Activated CD4-positive, alpha-beta T cell treated with anti-CD3 and anti-CD28 coated beads for 1 hour (primary cell): ENCODE measurements around the gene MRPL36.
A peak's percentile ranks its signal among the peaks of the same experiment; 100 is the strongest.
"Not testable (repeated sequence)": the region's sequence is repeated elsewhere in the genome, so short reads cannot be mapped to it uniquely, and the experiment has no call there.

Experiments used
- DNase-seq: peaks from one replicate; pipeline ENCODE4 v3.0.0-alpha.2; 2020

MRPL36 gene

DNA sequence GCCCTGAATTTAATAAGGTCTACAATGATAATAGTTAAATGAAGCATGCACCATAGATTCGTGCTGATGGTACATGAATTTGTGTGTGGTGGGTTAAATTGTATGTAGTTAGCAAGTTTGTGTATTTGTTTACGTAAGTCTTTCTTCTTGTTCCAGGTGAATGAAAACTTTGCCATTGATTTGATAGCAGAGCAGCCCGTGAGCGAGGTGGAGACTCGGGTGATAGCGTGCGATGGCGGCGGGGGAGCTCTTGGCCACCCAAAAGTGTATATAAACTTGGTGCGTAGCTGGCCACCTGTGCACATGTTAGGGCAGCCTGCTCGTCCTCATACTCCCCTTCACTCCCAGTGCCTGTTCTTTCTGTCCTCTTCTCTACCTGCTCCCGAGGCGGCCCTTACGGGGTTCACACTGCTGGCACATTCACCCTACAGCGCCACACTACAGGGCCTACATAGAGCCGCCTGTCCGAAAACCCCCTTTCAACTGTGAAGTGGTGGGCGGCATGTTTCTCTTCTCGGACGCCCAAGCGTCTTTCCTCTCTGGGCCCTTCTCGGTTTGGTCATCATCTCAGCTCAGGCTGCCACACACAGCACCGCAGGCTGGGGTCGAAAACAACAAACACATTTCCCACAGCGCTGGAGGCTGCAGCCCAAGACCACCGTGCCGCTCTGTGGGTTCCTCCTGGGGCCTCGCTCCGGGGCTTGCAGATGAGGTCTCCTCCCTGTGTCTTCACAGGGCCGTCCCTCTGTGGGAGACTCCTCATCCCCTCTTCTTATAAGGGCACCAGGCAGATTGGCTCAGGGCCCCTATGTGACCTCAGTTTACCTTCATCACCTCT lies 14.8 kb upstream of the MRPL36 start:
- no peak for DNase-seq

- no peak for DNase-seq
Measured at GRCh38 chr5:1810581-1811101, 11.0 kb upstream of the MRPL36 start.

- no peak for DNase-seq
Measured at GRCh38 chr5:1809416-1810035, 9.9 kb upstream of the MRPL36 start.

GRCh38 chr5:1808439-1808838 lies 8.8 kb upstream of the MRPL36 start:
- DNase-seq = no peak

DNA sequence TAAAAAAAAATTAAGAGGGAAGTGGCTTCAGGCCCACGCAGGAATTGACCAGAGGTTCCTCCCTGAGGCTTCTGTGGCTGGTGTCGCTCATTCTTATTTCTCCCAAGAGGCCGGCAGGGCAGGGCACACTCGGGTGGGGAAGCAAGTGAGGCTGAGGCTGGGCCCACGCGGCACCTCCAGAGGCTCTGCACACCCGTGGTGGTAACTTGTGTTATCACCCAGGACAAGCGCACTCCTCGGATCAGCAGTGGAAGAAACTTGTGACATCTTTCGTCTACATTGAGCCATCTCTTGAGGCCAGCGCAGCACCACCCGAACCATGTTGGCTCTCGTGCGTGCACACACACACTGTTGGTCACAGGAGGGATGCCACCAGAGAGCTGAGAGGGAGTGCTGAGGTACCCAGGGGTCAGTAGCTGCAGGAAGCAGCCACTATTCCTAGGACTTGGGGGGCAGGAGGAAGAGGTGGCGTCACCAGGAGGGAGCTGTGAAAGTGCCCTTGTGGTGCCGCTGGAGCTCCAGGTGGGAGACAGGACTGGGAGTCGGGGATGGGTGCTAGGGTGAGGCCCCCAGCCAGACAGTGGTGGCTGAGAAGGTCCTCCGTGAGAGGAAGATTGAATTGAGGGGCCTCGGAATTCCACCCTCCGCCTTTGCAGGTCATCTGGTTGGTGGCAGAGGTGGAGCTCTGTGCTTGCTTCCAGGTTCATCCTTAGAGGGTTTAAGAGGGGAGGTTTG lies 8.0 kb upstream of the MRPL36 start:
- no peak for DNase-seq

DNA sequence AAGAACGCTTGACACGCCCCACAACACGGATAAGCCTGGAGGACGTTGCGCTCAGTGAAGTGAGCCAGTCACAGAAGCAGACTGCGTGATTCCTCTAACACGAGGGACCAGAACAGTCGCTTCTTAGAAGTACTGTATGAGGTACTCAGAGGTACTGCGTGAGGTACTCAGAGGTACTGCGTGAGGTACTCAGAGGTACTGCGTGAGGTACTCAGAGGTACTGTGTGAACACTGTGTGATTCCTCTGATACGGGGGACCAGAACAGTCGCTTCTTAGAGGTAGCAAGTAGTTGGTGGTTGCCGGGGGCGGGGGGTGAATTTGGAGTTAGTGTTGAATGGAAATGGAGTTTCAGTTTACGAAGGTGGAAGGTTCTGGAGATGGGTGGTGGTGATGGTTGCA lies 7.3 kb upstream of the MRPL36 start:
- DNase-seq = no peak

DNA sequence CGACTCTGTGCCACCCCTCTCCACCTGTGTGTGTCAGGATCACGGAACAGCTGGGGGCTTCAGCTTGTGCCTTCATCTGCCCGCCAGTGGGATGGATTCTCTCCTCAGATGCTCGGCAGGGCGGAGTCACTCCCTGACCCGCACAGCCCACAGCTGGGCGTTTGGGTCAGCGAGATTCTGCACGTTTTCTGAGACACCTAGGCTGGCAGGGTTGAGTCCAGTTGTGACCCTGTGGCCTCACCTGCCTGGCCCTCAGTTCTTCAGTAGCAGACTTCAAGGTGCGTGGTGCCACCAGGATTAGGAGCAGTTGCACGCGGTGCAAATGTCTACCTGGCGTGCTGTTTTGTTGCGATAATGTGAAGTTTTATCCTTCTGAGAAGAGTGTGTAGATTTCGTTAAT lies 6.6 kb upstream of the MRPL36 start:
- no peak for DNase-seq

DNA sequence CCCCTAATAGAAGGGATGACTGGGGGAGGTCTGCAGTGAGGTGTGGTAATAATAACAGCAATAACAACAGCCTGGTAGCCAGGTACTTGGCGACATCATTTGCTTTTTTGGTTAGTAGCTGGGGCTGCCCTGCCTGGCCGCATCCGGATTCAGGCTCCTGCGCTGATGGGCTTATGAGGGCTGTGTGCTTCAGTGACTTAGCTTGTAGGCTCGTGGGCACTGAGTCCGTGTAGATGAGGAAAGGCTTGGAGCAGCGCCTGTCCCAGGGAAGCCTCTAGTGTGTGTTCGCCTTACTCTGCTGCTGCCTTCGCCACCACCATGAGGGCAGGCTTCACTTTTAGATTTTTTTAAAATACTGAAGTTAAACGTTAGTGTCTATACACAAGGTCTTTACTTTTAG lies 6.1 kb upstream of the MRPL36 start:
- no peak for DNase-seq

DNA sequence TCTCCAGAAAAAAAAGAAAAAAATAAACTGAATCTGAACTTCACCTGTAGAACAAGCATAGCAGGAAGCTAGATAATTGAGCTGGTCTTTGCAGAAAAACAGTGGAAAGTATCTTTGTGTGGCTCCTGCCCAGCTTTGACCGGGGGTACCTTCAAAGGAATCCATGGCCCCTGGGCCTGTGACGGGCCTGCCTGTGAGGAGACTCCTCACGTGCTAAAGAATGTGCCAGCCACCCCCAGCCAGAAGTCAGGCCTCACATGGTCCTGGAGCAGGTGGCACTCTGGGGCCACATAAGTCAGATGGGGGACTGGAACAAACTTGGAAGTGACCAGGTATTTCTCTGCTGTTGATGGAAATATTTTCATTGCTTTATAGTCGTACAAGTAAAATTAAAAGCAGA lies 5.7 kb upstream of the MRPL36 start:
- DNase-seq = no peak

DNA sequence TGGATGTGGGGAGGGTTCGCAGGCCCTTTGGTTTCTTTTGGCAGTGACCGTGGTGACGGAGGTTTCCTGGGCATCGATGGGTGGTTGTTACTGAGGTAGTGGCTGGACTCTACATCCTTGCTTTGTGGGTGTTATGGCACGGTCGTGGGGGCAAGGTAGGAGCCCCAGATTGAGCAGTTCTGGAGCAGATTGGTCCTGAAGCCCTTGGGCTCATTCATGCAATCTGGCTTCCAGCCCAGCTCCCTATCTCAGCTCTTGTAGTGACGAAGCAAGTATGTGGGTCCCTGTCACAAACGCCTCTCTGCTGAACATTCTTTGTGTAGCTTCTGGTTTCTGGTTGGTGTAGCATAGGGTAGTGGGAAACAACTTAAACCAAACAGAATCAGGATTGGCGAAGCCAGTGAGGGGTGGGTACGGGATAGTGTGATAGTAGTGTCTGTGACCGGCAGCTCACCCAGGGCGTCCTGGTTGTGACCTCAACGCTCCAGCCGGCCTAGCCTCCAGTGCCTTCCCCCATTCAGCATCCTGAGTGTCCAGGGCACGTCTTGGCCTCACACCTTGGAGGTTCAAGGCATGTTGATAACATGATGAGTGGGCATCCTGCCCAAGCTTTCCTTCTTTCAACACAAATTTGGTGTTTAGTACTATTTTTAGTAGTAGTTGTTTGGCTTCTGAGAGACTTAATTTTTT lies 4.5 kb upstream of the MRPL36 start:
- DNase-seq = no peak

DNA sequence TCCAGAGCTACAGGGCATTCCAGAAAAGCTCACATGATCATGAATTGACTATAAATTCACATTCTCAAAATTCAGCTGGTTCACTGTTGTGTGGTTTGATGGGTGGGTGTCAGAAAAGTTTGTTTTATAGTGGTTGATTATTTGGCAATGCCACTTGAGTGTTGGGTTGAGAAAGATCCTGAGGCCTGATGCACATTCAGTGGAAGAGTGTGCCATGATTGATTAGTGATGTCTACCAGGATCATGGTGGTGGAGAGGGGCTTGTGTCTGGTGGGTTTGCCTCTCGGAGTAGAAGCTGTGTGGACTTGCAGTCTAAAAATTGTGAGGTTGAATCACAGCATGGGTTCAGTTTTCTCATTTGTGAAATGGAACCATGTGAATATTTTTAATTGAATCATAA lies 3.6 kb upstream of the MRPL36 start:
- no peak for DNase-seq

DNA sequence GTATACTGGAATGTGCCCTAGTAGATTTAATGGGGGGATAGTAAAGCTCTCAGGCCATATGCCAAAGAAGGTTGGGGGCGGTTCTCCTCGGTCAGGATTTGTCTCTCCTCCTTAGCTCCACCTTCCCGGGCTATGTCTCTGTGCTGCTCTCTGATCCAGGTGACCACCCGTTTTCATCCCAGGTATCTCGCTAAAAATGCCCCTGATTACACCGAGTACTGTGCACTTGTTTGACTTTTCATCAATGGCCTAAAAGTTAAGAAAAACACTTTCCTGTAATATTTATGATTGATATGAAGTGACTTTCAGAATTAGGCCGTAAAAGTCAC lies 2.3 kb upstream of the MRPL36 start:
- no peak for DNase-seq

- DNase-seq = peak; percentile 60
Measured at GRCh38 chr5:1801222-1801966, 1.8 kb upstream of the MRPL36 start, which contains the start of gene NDUFS6. NDUFS6 (plus strand) TSS chr5:1801407; CDS start chr5:1801418, 11 bp downstream.

DNA sequence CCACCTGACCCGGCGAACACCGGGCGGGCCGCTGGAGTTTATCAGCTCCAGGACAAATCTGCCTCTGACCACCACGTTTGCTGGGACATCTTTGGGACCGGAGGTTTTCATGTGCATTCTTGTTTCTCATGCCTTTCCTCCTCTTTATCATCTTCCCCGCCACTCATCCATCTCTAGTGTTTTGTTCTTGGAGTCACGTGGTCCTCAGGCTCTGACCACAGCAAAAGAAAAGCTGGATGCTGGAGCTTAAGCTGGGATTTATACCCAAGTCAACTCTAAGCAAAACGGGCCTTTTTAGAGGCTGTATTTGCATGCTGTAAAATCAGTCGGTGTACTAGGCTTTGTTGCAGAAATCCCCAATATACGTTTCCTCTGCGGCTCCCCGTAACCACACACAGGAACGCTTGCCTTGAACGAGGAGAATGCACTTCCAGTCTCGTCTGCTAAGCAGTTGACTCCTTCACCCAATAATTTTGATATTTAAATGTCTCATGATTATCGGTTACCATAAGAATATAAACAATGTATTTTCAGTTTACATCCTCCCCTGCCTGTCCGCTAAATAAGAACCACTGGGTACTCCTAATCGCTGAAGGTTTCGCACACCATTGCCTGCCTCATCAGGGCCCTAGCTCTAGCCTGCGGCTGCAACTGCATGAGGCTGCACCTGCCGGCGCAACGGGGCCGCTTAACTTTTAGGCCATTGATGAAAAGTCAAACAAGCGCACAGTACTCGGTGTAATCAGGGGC lies 1.0 kb upstream of the MRPL36 start:
- DNase-seq = no peak

- no peak for DNase-seq
Measured at GRCh38 chr5:1799110-1799601, 481 bp downstream of the MRPL36 start.

DNA sequence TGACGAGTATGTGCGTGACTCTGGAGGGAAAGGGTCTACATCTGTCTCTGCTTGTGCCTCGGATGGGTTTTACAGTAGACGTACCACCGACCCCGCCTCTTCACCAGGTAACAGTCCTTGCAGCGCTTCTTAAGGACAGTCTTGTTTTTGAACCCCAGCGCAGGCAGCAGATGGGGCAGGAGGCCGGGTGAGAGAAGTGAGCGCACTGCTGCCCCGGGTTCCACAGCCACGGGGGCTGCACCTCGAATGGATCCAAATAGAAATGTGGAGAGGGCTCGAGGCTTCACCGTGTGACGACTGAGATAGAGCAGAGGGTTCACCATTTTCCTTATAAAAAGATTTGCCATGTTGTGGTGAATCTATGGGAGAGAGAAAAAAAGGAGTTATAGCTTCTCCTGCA lies 1.0 kb downstream of the MRPL36 start:
- DNase-seq = not testable (repeated sequence)

- DNase-seq = no peak
Measured at GRCh38 chr5:1797855-1798254, 1.8 kb downstream of the MRPL36 start.

DNA sequence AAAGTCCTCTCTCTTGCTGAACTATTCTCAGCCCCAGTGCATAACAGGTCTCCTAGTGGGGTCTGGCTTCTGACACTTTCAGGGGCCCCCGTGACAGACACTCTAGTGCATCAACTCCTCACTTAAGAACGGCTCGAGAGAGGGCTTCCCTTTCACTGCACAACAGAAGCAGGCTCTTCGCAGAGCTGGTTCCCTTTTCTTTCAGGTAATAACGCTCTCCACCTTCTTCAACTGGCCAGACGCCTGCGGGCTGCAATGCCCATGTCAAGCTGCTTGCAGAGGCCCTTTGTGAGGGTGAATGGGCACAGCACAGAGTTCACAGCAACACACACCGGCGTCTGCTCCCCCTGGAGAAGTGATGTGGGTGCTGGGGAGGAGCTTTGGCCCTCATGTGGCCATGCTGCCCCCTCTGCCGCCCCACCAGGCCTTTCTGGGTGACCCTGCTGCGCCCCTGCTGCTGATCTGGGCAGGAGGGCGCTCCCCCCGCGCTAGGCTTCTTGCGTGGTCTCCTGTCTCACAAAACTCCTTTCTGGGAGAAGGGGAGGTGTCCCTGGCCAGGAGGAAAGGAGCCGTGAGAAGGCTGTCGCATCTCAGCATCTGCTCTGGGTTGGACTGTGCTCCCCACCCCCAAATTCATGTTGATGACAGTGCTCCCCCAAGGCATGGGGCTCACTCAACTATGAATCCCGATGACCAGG lies 2.4 kb downstream of the MRPL36 start:
- no peak for DNase-seq

DNA sequence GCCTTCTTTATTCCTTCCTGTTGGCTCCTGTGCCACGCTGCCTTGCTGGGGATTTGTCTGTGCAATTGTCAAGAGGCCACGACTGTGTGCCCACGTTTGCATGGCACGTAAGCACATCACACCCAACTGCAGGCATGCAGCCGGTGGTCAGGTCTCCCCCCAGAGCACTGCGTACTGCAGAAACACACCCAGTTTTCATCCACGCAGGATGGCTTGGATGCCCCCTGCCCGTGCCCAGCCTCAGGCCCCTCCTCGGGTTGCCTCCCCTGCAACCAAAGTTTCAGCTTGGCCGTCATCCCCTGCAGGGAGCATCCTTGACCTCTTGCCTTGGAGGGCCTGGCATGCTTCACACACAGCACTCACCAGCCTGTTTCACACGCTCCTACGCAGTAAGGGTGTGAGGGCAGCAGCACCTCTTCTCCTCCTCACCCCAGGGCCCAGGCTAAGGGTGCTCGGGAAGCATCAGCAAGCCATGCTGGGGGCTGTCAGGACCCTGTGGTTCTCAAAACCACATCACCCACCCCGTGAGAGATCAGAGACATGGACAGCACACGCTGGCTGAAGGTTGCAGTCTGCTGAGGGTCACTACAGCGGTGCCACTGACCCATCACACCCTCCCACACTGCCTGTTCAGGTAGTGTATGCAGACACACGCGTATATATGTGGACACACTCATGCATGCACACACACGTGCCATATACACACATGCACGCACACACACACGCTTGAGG lies 3.1 kb downstream of the MRPL36 start:
- no peak for DNase-seq

DNA sequence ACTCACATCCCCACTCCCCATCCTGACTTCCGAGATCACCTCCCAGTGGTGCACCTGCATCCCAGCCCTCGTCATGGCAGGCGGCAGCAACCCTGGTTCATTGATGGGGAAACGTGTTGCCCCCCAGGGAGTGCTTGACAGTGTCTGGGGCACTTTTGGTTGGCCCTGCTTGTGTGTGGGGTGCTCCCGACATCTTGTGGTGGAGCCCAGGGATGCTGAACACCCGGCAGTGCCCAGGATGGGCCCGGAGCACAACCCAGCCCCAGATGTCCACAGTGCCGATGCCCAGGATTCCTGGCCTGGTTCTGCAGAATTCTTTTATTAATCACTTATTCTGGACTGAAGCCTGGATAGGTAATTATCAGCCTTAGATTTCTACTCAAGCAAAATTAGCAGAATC lies 3.7 kb downstream of the MRPL36 start:
- no peak for DNase-seq
